ENCODE results near the gene SMDT1. TPM values are rescaled to one million over a fixed set of nuclear protein-coding genes. Genes with fewer than 3 reads are reported as not detected.

Gene SMDT1
- total and polyA plus RNA-seq, 2 donors (not counting 3 experiments of a cell fraction or from before 2014, with no cell fraction given) = 61.2 to 74.2 TPM

DNA sequence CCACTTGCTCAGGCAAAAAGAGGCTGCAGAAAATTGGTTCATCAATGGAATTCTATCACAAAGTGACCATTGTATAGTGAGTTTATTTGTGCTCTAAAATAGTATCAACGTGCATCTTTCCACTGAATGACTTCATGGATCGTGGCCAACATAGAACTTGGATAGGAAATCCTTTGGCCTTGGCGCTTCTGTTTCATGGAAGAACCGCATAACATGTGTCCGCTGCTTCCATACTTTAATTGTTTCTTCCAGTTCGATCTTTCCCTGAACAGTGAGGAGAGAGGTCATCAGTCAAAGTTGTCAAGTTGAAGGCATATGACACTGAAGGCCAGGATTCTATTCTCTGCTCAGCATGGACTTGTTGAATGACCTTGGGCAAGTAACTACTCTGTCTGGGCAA lies 6.6 kb downstream of the SMDT1 start:
- Histone ChIP-seq H3K4me3 (replicated peaks in 1 of 3; ENCODE audit: insufficient read depth in 1 of 3, low read depth in 1 of 3, low read length in 3 of 3) (no peak overlapping the region), H3K36me3 (ENCODE audit: control insufficient read depth in 2 of 2, extremely low read depth in 1 of 2, insufficient read depth in 2 of 2, low read length in 2 of 2) (peaks cover 14 to 18% of the 10 kb centered on the region in 2 experiments), H3K27ac (ENCODE audit: insufficient read depth, low read depth, low read length) (no peak overlapping the region), H2AFZ (ENCODE audit: low read depth, low read length) (no peak overlapping the region), H3K9me3 (replicated peaks; ENCODE audit: control insufficient read depth, insufficient read depth, low read length) (no peaks in the 10 kb centered on the region), H4K20me1 (replicated peaks; ENCODE audit: control insufficient read depth, extremely low read depth, insufficient read depth, low read length) (no peaks in the 10 kb centered on the region), H3K27me3 (ENCODE audit: control insufficient read depth in 2 of 2, insufficient read depth in 2 of 2, low read length in 2 of 2) (no peaks in the 10 kb centered on the region), H3K4me2 (ENCODE audit: insufficient read depth, low read length) (no peak overlapping the region), H3K4me1 (ENCODE audit: control insufficient read depth, extremely low read depth, insufficient read depth, low read length) (peaks cover 2% of the 10 kb centered on the region), H3K9ac (replicated peaks; ENCODE audit: extremely low read depth, insufficient read depth, low read length) (no peak overlapping the region), H3K79me2 (ENCODE audit: control insufficient read depth, insufficient read depth, low read length) (peaks cover 20% of the 10 kb centered on the region), H3K9me1 (replicated peaks; ENCODE audit: control insufficient read depth, extremely low read depth, insufficient read depth, low read length) (no peaks in the 10 kb centered on the region)
- POLR2A ChIA-PET = no interaction called here
- CTCF ChIA-PET = no interaction called here
- BruUV-seq (replicated peaks) = no TSS peak
- TF ChIP-seq GATA2 (IDR thresholded peaks at IDR 0.05; ENCODE audit: insufficient read depth, insufficient read length, low read depth, low read length) (no peak), MYC (IDR thresholded peaks at IDR 0.05; ENCODE audit: low read depth, low read length) (no peak), EZH2 (IDR thresholded peaks at IDR 0.05; ENCODE audit: borderline replicate concordance, low read depth, low read length, severe bottlenecking) (no peak), FOS (IDR thresholded peaks at IDR 0.05; ENCODE audit: borderline replicate concordance, insufficient read depth, low read length) (no peak), CTCF (IDR thresholded peaks at IDR 0.05; ENCODE audit: extremely low read depth in 1 of 2, insufficient read depth in 1 of 2, low read depth in 1 of 2, low read length in 2 of 2) (no peak), POLR2AphosphoS5 (IDR thresholded peaks at IDR 0.05; ENCODE audit: insufficient read depth, low read depth, low read length) (no peak), POLR2A (IDR thresholded peaks at IDR 0.05; ENCODE audit: low read depth, low read length) (no peak), JUN (IDR thresholded peaks at IDR 0.05; ENCODE audit: borderline replicate concordance, insufficient read depth, insufficient read length, low read depth) (no peak)
- dilution Hi-C loops (cut with MboI; ENCODE audit: extremely low pct_ligation_motif_present, low sequenced_read_pairs) (no loop called here), intact Hi-C loops (cut with micrococcal nuclease) (no loop called here)
- peak; percentile 62 for DNase-seq (ENCODE audit: low read depth, low spot score)
- no peak for FAIRE-seq
